OCI-M1 (cell line): ENCODE results near the gene POLK.
"Not testable (repeated sequence)": the region's sequence is repeated elsewhere in the genome, so short reads cannot be mapped to it uniquely, and the experiment has no call there.

Experiments
- DNase-seq: peaks from one replicate; lab custom pipeline; 2025; lab: John Stamatoyannopoulos, UW

The POLK gene

DNA sequence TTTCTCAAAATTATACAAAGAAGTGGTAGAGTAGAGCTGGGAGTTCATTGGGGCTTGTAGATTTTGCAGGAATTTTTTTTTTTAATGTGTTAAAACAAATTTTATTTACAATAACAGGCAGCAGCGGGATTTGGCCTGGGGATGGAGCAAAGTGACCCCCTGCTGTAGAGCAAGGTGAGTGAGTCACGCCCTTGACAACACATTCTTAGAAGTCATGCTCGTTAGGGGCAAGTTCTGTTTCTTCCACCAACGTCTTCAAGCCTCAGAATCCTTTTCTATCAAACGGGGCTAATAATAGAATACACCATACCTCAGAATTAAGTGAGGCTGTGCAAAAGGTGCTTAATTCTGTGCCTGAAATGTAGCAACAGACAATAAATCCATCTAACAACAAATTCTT, 98.5 kb downstream of the POLK start:
- no peak for DNase-seq

GRCh38 chr5:75610859-75611310, 99.2 kb downstream of the POLK start:
- DNase-seq = not testable (repeated sequence)

DNA sequence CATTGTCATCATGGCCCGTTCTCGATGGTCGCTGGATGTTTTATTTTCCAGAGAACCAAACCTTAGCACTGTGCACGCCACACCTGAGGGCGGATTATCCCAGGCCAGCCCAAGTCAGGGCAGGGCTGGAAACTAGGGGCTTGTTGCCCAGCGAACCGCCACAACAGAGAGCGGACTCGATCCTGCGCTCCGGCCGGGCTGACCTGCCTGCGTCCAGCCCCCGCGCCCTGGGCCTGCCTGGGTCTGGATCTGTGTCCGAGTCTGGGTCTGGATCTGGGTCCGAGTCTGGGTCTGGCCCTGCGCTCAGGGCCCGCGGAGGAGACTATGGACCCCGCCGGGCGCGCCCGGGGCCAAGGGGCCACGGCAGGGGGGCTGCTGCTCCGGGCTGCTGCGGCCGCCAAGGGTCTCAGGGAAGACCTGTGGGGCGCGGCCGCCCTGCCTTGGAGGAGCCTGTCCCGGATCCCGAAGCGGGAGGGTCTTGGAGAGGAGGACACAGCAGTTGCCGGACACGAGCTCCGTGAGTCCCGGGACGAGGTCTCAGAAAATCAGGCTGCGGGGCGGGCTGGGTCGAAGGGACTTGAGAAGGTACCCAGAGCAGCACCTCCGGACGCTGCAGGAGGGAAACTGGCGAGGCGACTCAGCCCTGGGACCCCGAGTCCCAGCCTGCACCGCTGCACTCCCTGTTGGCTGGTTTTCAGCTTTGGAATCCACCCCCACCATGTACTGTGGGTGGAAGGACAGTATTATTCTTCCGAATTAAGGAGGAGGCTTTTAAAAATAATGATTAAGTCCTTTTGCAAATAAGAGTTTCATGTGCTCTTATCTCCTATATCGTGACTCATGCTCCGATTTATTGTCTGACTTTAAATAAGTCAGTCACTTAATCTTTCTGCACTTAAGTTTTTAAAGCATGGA, 99.9 kb downstream of the POLK start, which contains the start of gene ANKDD1B:
TSS of gene ANKDD1B (plus strand) at position 143 of the 915 bp plus-strand sequence. CDS start at position 325, 182 bp downstream.
- DNase-seq = no peak

GRCh38 chr5:75612226-75612569, 100.5 kb downstream of the POLK start:
- no peak for DNase-seq

- no peak for DNase-seq
These were observed 101.2 kb downstream of the POLK start for GRCh38 chr5:75612901-75613300.

- no peak for DNase-seq
These were observed 102.5 kb downstream of the POLK start for GRCh38 chr5:75614176-75614575.

DNA sequence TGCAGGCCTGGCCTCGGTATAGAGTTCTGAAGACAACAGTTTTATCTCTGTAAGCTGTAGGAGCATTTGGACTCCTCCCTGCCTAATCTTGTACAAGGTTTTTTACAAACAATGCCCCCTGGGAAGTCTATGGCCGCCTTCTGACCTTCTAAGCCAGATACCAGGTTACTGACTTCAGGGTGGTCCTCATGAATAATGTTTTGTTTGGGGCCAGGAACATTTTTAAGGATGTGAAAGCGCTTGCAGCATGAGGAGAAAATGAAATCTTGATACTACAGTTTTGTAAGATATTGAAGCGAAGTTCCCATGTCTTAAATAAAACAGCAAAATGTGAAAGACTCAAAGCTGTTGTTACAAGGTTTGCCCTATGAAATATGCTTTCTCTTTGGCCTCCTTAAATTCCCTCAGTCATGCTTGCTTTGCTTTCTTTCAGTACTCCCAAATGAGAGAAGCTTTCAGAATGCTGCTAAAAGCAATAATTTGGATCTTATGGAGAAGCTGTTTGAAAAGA, 104.7 kb downstream of the POLK start:
- peak; percentile 52 for DNase-seq

DNA sequence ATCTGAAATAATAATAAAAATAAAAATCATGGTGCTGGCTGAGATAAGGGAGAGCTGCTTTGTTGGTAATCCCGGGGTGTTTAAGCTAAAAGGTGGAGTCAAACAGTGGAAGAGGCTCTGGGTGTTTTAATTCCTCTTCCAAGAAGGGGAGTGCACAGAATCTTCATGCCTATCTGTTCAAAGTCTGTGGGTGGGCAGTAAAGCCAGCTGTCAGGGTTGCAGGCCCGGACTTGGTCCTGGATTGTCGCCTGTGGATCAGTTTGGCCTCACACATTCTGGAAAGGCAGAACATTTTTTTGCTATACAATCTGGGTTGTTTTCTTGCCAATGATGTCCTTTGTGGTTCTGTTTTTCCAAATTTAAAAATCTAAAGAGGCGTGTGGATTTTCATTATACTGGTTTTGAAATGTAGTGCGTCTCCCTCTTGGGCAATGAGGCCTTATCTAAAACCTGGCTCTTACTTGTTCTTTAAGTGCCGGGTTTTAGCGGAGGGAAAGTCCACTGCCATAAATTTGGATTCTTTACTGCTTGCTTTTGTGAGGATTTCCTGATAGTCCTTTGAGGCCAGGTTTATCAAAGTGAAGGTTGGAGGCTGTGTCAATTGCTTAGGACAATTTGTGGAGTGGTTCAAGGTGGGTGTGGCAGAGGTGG, 105.4 kb downstream of the POLK start:
- peak; percentile 52 for DNase-seq

GRCh38 chr5:75617736-75618352, 106.2 kb downstream of the POLK start:
- no peak for DNase-seq

GRCh38 chr5:75620184-75620959, 108.7 kb downstream of the POLK start:
- DNase-seq = peak; percentile 68

DNA sequence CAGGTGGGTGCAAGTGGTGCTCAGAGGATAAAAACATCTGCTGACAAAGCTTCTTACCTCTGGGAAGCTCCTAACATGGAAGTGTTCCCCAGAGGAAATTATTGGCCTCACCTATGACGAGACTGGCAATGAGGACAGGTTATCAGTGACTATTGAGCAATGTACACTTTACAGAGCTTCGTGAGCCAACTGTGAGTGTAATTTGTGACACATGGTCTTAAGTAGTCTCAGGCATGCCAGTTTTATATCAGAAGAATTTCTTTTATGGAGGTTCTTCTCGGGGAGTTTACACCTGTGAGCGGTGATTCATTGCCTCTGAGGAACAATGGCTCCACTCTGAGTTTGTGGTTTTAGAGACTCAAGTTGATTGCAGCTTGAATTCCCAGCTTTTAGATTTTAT, 110.9 kb downstream of the POLK start:
- DNase-seq = no peak

- DNase-seq = no peak
These were observed 112.2 kb downstream of the POLK start for GRCh38 chr5:75623846-75624245.

GRCh38 chr5:75626959-75627358, 115.3 kb downstream of the POLK start:
- DNase-seq = no peak

- no peak for DNase-seq
These were observed 116.1 kb downstream of the POLK start for GRCh38 chr5:75627801-75628200.

DNA sequence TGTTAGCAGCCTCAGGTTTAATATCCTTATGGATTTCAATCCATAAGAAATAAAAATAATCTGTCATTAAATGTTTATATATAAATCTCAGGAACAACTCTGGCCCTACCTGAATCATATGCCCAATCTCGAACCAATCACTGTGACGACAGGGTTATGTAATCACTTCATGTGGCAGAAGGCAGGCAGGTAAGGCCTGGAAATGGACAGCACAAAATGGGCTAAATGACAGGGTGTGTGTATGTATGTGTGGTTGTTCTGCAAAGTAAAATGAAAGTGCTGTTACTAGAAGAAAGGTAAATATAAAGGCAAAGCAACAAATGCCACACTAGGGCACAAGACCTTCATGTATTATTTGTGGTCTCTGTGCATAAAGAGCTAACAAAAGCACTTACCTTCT, 119.2 kb downstream of the POLK start:
- DNase-seq = no peak

- peak; percentile 6 for DNase-seq
These were observed 120.6 kb downstream of the POLK start for GRCh38 chr5:75632321-75632720.

GRCh38 chr5:75637949-75638348, 126.3 kb downstream of the POLK start:
- no peak for DNase-seq

- no peak for DNase-seq
These were observed 128.0 kb downstream of the POLK start for GRCh38 chr5:75639535-75640311.

GRCh38 chr5:75640395-75640794, 128.7 kb downstream of the POLK start:
- no peak for DNase-seq

DNA sequence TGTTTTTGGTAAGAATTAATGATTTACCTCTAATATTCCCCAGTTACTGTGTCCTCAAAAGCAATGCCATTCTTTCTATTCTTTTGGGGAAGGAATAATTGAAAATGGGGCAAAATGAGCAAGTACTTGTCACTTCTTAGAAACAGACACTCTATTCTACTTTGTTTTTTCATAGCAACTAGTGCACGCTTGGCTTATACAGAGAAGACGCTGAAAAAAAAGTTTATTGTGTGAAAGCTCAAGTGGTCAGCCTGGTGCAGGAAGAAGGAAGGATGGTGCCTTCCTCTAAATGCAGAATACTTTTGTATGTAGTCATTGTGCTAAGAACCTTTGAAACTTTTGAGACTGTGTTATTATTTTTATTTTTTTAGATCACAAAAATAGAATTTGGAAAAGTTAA, 129.1 kb downstream of the POLK start:
- DNase-seq = no peak

GRCh38 chr5:75648712-75649111, 137.0 kb downstream of the POLK start:
- DNase-seq = no peak
